HEK293T (cell line): ENCODE data around the gene NME7.
A peak's percentile ranks its signal among the peaks of the same experiment; 100 is the strongest.

ENCODE experiments used
- BHLHE40 ChIP-seq: fragments of 450-650 bp; IDR thresholded peaks from 2 replicates; pipeline ENCODE4 v1.6.1; 2016; ENCODE audit warnings: mild to moderate bottlenecking, moderate library complexity, borderline replicate concordance
- FOXA1 ChIP-seq: fragments of 450-650 bp; IDR thresholded peaks from 2 replicates; pipeline ENCODE4 v1.6.1; 2016; ENCODE audit warnings: mild to moderate bottlenecking
- FOXK2 ChIP-seq: fragments of 450-650 bp; IDR thresholded peaks from 2 replicates; pipeline ENCODE4 v1.6.1; 2016; ENCODE audit warnings: mild to moderate bottlenecking
- HDGF ChIP-seq: fragments of 450-650 bp; IDR thresholded peaks from 2 replicates; pipeline ENCODE4 v1.6.1; 2017; ENCODE audit warnings: antibody characterized with exemption, borderline replicate concordance
- L3MBTL2 ChIP-seq: fragments of 450-650 bp; conservative IDR thresholded peaks from 2 replicates; pipeline ENCODE4 v1.6.1; 2016; ENCODE audit warnings: mild to moderate bottlenecking
- LEF1 ChIP-seq: fragments of 450-650 bp; IDR thresholded peaks from 2 replicates; pipeline ENCODE4 v1.6.1; 2017; ENCODE audit warnings: mild to moderate bottlenecking, borderline replicate concordance
- SP1 ChIP-seq: fragments of 450-650 bp; IDR thresholded peaks from 2 replicates; pipeline ENCODE4 v1.6.1; 2017
- TARDBP ChIP-seq: fragments of 450-650 bp; IDR thresholded peaks from 2 replicates; pipeline ENCODE4 v1.6.1; 2016

DNA sequence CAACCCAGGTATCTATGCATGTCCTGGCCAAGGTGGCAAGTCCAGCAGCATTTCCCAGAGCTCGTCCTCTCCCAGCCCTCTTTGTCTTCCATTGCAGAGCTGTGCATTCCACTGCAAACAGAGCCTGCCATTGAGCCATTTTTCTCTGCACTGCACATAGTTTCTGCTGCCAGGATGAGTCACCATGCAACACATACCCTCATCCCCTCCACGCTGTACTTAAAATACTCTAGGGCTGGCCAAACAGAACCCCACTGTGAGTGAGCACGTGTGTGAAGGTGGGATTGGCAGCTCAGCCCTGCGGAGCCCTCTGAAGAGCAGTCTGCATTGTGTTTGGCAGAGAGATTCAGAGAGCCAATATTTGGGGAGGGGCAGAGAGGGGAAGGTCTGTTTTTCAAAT is 265.0 kb downstream of the NME7 start:
- TF ChIP-seq BHLHE40 (no peak), TARDBP (no peak), L3MBTL2 (0 out of 2 replicates have a peak, but pooled peaks have one; percentile 14), LEF1 (no peak), FOXA1 (no peak), SP1 (no peak), HDGF (no peak), FOXK2 (no peak)
